Muscle of arm (tissue), 12 donors: ENCODE data around the gene MAP4K4. TPM values are rescaled to one million over a fixed set of nuclear protein-coding genes. Genes with fewer than 3 reads are reported as not detected.

Experiments used
- DNase-seq: peaks from one replicate; pipeline ENCODE4 v3.0.0-alpha.2; 2013
- polyA plus RNA-seq, 12 donors: library from polyadenylated mRNA; unstranded; fragments of 120-200 nt; gene quantifications; one replicate each; pipeline ENCODE4 v1.2.1, GENCODE V29; 2013; ENCODE audit not compliant: insufficient read length in 12 of 12

Gene MAP4K4
- polyA plus RNA-seq, 12 donors: 104 to 439 (median 137) TPM

- no peak for DNase-seq
Observed at GRCh38 chr2:101833890-101834523, 136.5 kb downstream of the MAP4K4 start.

- DNase-seq: no peak
Observed at GRCh38 chr2:101837354-101837753, 139.8 kb downstream of the MAP4K4 start.

GRCh38 chr2:101841679-101842327 is 144.3 kb downstream of the MAP4K4 start:
- no peak for DNase-seq

- no peak for DNase-seq
Observed at GRCh38 chr2:101842471-101842870, 145.0 kb downstream of the MAP4K4 start.

GRCh38 chr2:101843048-101843447 is 145.5 kb downstream of the MAP4K4 start:
- DNase-seq: no peak

- no peak for DNase-seq
Observed at GRCh38 chr2:101843471-101843870, 146.0 kb downstream of the MAP4K4 start.

GRCh38 chr2:101844055-101844635 is 146.6 kb downstream of the MAP4K4 start:
- DNase-seq: no peak

- DNase-seq: no peak
Observed at GRCh38 chr2:101846973-101847372, 149.5 kb downstream of the MAP4K4 start.

- no peak for DNase-seq
Observed at GRCh38 chr2:101847661-101848339, 150.3 kb downstream of the MAP4K4 start.

GRCh38 chr2:101848769-101849410 is 151.4 kb downstream of the MAP4K4 start:
- DNase-seq: no peak

GRCh38 chr2:101850450-101850849 is 152.9 kb downstream of the MAP4K4 start:
- DNase-seq: no peak

- DNase-seq: no peak
Observed at GRCh38 chr2:101850991-101851390, 153.5 kb downstream of the MAP4K4 start.

- no peak for DNase-seq
Observed at GRCh38 chr2:101852824-101853223, 155.3 kb downstream of the MAP4K4 start.

GRCh38 chr2:101854877-101855276 is 157.4 kb downstream of the MAP4K4 start:
- no peak for DNase-seq

- no peak for DNase-seq
Observed at GRCh38 chr2:101855776-101856175, 158.3 kb downstream of the MAP4K4 start.

GRCh38 chr2:101858246-101858645 is 160.7 kb downstream of the MAP4K4 start:
- DNase-seq: no peak

GRCh38 chr2:101858910-101859309 is 161.4 kb downstream of the MAP4K4 start:
- DNase-seq: no peak

GRCh38 chr2:101859604-101860003 is 162.1 kb downstream of the MAP4K4 start:
- no peak for DNase-seq

- no peak for DNase-seq
Observed at GRCh38 chr2:101860157-101860556, 162.7 kb downstream of the MAP4K4 start.

- DNase-seq: no peak
Observed at GRCh38 chr2:101860782-101861181, 163.3 kb downstream of the MAP4K4 start.

GRCh38 chr2:101861382-101861781 is 163.9 kb downstream of the MAP4K4 start:
- DNase-seq: no peak

GRCh38 chr2:101863534-101863933 is 166.0 kb downstream of the MAP4K4 start:
- no peak for DNase-seq
